Measurements from ENCODE around the gene RUFY2. TPM values are rescaled to one million over a fixed set of nuclear protein-coding genes. Genes with fewer than 3 reads are reported as not detected.

Gene RUFY2
- total and polyA plus RNA-seq, 10 donors: 4.5 to 33.1 (median 22.1) TPM

DNA sequence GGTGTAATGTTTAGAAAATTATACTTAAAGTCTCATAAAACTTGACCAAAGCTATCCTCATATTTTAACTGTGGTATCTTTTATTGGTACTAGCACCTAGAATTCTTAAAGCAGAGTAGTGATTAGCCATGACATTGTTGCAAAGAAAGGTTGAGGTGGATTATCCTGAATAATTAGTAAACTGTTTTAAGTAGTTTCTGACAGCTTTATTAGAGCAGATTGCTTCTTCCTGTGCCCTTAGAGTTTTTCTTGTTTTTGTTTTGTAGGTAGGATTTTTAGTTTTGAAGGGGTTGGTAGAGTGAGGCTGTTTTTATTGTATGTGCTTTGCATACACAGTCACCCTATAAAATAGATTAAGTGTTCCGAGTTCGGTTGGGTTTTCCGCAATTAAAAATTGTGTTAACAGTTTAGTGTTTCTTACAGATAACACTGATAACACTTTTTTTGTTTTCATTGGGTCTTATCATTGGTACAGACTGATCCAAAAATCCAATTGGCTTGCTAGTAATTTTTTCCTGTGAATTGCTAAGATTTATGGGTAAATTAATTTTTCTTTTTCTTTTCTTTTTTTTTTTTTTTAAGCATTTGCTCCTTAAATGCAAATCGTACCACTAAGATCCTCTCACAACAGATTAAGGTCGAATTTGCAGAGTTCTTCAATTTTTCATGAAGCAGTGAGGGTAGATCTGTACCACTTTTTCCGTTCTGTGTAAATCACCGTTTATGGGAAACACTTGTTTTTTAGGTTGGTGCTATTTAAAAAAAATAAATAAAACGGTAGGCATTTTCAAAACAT lies 72.2 kb downstream of the RUFY2 start:
- DNase-seq: no peak
- H3K36me3 ChIP-seq: peaks cover 0 to 30% (median 20%) of the 10 kb centered on the region in 6 donors
- H3K9me3 ChIP-seq: no peaks in the 10 kb centered on the region
- 2 to 5% (median 4%) methylated on average over 8 of the region's 8 CpGs for WGBS, 5 donors
- peaks cover 26 to 81% (median 62%) of the 10 kb centered on the region in 6 donors for H3K4me1 ChIP-seq
- intact Hi-C loops (cut with DNase I; ENCODE audit: low total_unique reads): no loop called here
- peak overlapping the region; percentile 74 to 92 (median 81) for H3K4me3 ChIP-seq
- no peaks in the 10 kb centered on the region for H3K27me3 ChIP-seq (replicated peaks in 1 of 7)
- H3K27ac ChIP-seq: peak overlapping the region in 6 of 8 donors; percentile 30 to 99 (median 99)
- no peak for TF ChIP-seq POLR2AphosphoS5 (IDR thresholded peaks at IDR 0.05)
- TF ChIP-seq, protein P1, sequence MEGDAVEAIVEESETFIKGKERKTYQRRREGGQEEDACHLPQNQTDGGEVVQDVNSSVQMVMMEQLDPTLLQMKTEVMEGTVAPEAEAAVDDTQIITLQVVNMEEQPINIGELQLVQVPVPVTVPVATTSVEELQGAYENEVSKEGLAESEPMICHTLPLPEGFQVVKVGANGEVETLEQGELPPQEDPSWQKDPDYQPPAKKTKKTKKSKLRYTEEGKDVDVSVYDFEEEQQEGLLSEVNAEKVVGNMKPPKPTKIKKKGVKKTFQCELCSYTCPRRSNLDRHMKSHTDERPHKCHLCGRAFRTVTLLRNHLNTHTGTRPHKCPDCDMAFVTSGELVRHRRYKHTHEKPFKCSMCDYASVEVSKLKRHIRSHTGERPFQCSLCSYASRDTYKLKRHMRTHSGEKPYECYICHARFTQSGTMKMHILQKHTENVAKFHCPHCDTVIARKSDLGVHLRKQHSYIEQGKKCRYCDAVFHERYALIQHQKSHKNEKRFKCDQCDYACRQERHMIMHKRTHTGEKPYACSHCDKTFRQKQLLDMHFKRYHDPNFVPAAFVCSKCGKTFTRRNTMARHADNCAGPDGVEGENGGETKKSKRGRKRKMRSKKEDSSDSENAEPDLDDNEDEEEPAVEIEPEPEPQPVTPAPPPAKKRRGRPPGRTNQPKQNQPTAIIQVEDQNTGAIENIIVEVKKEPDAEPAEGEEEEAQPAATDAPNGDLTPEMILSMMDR (IDR thresholded peaks at IDR 0.05 in 8 of 11, conservative IDR thresholded peaks at IDR 0.05 in 3 of 11): no peak
- TF ChIP-seq POLR2A (IDR thresholded peaks at IDR 0.05): no peak

DNA sequence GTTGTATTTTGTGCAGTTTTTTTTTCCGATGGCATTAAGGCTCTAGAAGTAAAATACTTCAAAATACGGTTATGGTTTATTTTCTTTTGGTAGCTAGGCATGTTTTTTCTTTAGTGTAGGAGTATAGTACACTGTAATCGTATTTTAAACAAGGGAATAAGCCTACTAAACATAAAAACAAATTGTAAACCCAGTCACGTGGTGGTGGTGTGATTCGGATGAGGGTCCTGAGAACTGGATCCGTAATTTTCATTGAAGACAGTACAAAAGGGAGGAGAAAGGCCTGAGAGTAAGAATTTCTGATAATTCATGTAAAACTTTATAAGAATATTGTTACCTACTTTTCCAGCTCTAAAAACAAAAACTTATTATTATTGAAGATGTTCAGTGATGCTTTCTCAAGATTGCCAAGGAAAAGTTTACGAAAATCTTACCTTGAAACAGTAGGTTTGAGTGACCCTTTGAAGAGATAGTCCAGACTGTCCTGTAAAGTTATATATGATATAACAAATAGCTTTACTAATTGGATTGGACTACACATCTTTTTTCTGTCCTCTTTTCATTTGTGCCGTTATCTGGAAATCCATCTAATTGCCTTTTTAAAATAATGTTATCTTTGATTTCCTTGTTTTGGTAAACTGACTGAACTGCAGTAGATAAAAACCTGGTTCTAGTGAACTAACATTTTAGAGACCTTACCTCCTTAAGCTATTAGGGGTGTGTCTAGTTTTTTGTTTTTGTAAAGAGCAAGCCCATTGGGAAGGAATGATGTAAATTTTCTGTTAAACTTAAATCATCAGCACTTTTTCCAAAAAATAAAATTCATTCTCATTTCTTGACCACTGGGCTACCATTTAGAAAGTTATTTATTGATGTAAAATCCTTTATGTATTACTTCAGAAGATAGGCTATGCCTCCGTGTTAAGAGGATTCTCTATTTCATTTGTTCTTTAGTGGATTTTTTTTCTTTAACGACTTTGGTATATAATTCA lies 73.3 kb downstream of the RUFY2 start:
- no peak for DNase-seq
- 0 to 2% (median 1%) methylated on average over 10 of the region's 10 CpGs for WGBS, 5 donors

DNA sequence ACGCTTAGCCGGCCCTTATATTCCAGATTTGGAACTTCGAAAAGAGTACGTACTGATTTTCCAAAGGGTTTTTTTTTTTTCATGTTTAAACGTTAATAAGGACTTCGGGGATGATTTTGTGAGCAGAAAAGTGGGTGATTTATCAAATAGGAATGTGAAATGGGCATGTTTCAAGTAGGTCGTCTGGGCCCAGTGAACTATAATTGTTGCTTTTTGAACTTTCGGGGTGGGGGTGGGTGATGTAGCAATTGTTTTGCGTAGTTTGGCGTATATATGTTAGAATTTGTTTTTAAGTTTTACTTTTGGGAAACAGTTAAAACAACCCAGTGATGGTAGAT lies 74.0 kb downstream of the RUFY2 start:
- H3K27me3 ChIP-seq (replicated peaks in 1 of 7): no peaks in the 10 kb centered on the region
- WGBS, 5 donors: 0 to 1% (median 1%) methylated on average over 10 of the region's 10 CpGs
- H3K4me1 ChIP-seq: peaks cover 26 to 81% (median 64%) of the 10 kb centered on the region in 6 donors
- H3K27ac ChIP-seq: peak overlapping the region; percentile 99 to 100 (median 99)
- no peak for DNase-seq
- H3K9me3 ChIP-seq: no peaks in the 10 kb centered on the region
- peak overlapping the region; percentile 74 to 92 (median 81) for H3K4me3 ChIP-seq
- intact Hi-C loops (cut with DNase I; ENCODE audit: low total_unique reads): no loop called here
- peaks cover 0 to 12% (median 2%) of the 10 kb centered on the region in 6 donors for H3K36me3 ChIP-seq
- TF ChIP-seq, protein P1 (IDR thresholded peaks at IDR 0.05 in 8 of 11, conservative IDR thresholded peaks at IDR 0.05 in 3 of 11): peak in 1 of 11 experiments; percentile 3
- TF ChIP-seq POLR2AphosphoS5 (IDR thresholded peaks at IDR 0.05): no peak

More for the DNA sequence above, 73.3 kb downstream of the RUFY2 start:
- peaks cover 26 to 81% (median 61%) of the 10 kb centered on the region in 6 donors for H3K4me1 ChIP-seq
- no peaks in the 10 kb centered on the region for H3K9me3 ChIP-seq
- TF ChIP-seq POLR2A (IDR thresholded peaks at IDR 0.05) (no peak), POLR2AphosphoS5 (IDR thresholded peaks at IDR 0.05) (no peak)
- TF ChIP-seq, protein P1 (IDR thresholded peaks at IDR 0.05 in 8 of 11, conservative IDR thresholded peaks at IDR 0.05 in 3 of 11): no peak
- no peaks in the 10 kb centered on the region for H3K27me3 ChIP-seq (replicated peaks in 1 of 7)
- H3K27ac ChIP-seq: peak overlapping the region in 7 of 8 donors; percentile 99 to 100 (median 99)
- H3K36me3 ChIP-seq: peaks cover 0 to 19% (median 8%) of the 10 kb centered on the region in 6 donors
- intact Hi-C loops (cut with DNase I; ENCODE audit: low total_unique reads): no loop called here
- H3K4me3 ChIP-seq: peak overlapping the region; percentile 74 to 92 (median 81)

Measured in spleen (tissue), 11 donors.